Hematopoietic multipotent progenitor cell (in vitro differentiated cells): ENCODE data around the gene MCIDAS. TPM values are rescaled to one million over a fixed set of nuclear protein-coding genes. Genes with fewer than 3 reads are reported as not detected.
A peak's percentile ranks its signal among the peaks of the same experiment; 100 is the strongest.

ENCODE experiments used
- DNase-seq, 3 donors: peaks; one replicate each; pipeline ENCODE4 v3.0.0-alpha.2; 2011 to 2015; ENCODE audit warnings: low read depth in 2 of 3, low spot score in 2 of 3
- small RNA-seq: library from RNA; depleted of rRNA; stranded (forward); fragments of <200 nt; gene quantifications from one replicate; pipeline ENCODE3, GENCODE V24; 2012
- total RNA-seq: library from RNA; depleted of rRNA; stranded (reverse); fragments of >200 nt; gene quantifications from one replicate; pipeline ENCODE4 v1.2.3, GENCODE V29; 2012

MCIDAS gene
- total RNA-seq, 1 donor: not detected

- DNase-seq: no peak
These were observed 55.6 kb downstream of the MCIDAS start for GRCh38 chr5:55171471-55171870.

Small RNA genes within 50 kb of the gene (small RNA-seq; reads per million reads assigned to genes)
- gene MIR449A (0.81 reads per million, percentile 19 among the genes with 10 or more reads in this experiment), gene MIR449B (not detected), gene MIR449C (not detected)

Other genes starting within 250 kb of the MCIDAS start
- under 0.01 TPM for gene ESM1, start 241.7 kb downstream of the MCIDAS start, total RNA-seq
- under 0.01 TPM for gene GZMK, start 203.1 kb downstream of the MCIDAS start, total RNA-seq
- gene GZMA, start 124.7 kb downstream of the MCIDAS start, total RNA-seq: not detected
- gene GPX8, start 67.1 kb downstream of the MCIDAS start, total RNA-seq: under 0.01 TPM
- gene CDC20B, start 54.1 kb downstream of the MCIDAS start, total RNA-seq: not detected
- gene CCNO, start 6.3 kb upstream of the MCIDAS start, total RNA-seq: under 0.01 TPM
- gene DHX29, start 80.4 kb upstream of the MCIDAS start, total RNA-seq: 5.9 TPM
- gene MTREX, start 80.7 kb upstream of the MCIDAS start, total RNA-seq: 15.3 TPM